Glutamatergic neuron (in vitro differentiated cells): ENCODE data around the gene PPP1R3D. TPM values are rescaled to one million over a fixed set of nuclear protein-coding genes. Genes with fewer than 3 reads are reported as not detected.
"Not testable (repeated sequence)": the region's sequence is repeated elsewhere in the genome, so short reads cannot be mapped to it uniquely, and the experiment has no call there.

Experiments
- DNase-seq: peaks from one replicate; pipeline ENCODE4 v3.0.0; 2022
- H3K27ac Mint-ChIP-seq: one replicate; pipeline ENCODE4 v1.8.0; 2020; ENCODE audit warnings: mild to moderate bottlenecking, mixed read lengths, inconsistent platforms; ENCODE audit not compliant: unreplicated experiment
- H3K27me3 Mint-ChIP-seq: one replicate; pipeline ENCODE4 v1.8.0; 2020; ENCODE audit warnings: mild to moderate bottlenecking, moderate library complexity, mixed read lengths, inconsistent platforms; ENCODE audit not compliant: unreplicated experiment
- H3K36me3 Mint-ChIP-seq: one replicate; pipeline ENCODE4 v1.8.0; 2020; ENCODE audit warnings: mild to moderate bottlenecking, mixed read lengths, inconsistent platforms; ENCODE audit not compliant: unreplicated experiment
- H3K4me1 Mint-ChIP-seq: one replicate; pipeline ENCODE4 v1.8.0; 2020; ENCODE audit warnings: mild to moderate bottlenecking, low read depth, mixed read lengths, inconsistent platforms; ENCODE audit not compliant: unreplicated experiment
- H3K4me3 Mint-ChIP-seq: one replicate; pipeline ENCODE4 v1.8.0; 2020; ENCODE audit warnings: mild to moderate bottlenecking, mixed read lengths, inconsistent platforms; ENCODE audit not compliant: unreplicated experiment
- H3K9me3 Mint-ChIP-seq: one replicate; pipeline ENCODE4 v1.8.0; 2020; ENCODE audit warnings: mild to moderate bottlenecking, moderate library complexity, mixed read lengths, inconsistent platforms; ENCODE audit not compliant: unreplicated experiment
- CTCF ChIP-seq: fragments of 200-600 bp; sonication (generic); IDR thresholded peaks from one replicate; pipeline ENCODE4 v1.5.0; 2021; ENCODE audit not compliant: partially characterized antibody, unreplicated experiment
- total RNA-seq: library from RNA; stranded (reverse); fragmentation: NEBNext Ultra II Directional; extraction: Animal tissue kit (Norgen Biotek cat#: 25700); gene quantifications from one replicate; pipeline ENCODE4 v1.2.1, GENCODE V29; 2021; ENCODE audit not compliant: unreplicated experiment

PPP1R3D gene
- total RNA-seq, 1 donor from 2014 or later, result 1.3 TPM

- Mint-ChIP-seq H3K36me3 (no peaks in the 10 kb centered on the region), H3K4me1 (no peaks in the 10 kb centered on the region), H3K4me3 (no peak overlapping the region), H3K9me3 (no peaks in the 10 kb centered on the region), H3K27me3 (peaks cover 5% of the 10 kb centered on the region), H3K27ac (no peak overlapping the region)
- TF ChIP-seq CTCF, result no peak
- DNase-seq, result no peak
Measured at GRCh38 chr20:59891581-59891980, 48.5 kb downstream of the PPP1R3D start.

- not testable (repeated sequence) for H3K36me3 Mint-ChIP-seq, H3K4me1 Mint-ChIP-seq
Measured at GRCh38 chr20:59890035-59890434, 50.1 kb downstream of the PPP1R3D start.

GRCh38 chr20:59888050-59888449, 52.1 kb downstream of the PPP1R3D start:
- Mint-ChIP-seq H3K27me3 (peaks cover 3% of the 10 kb centered on the region), H3K36me3 (no peaks in the 10 kb centered on the region), H3K27ac (no peak overlapping the region), H3K4me3 (no peak overlapping the region), H3K9me3 (no peaks in the 10 kb centered on the region), H3K4me1 (no peaks in the 10 kb centered on the region)
- no peak for TF ChIP-seq CTCF
- DNase-seq, result no peak

More at GRCh38 chr20:59890035-59890434, 50.1 kb downstream of the PPP1R3D start:
- not testable (repeated sequence) for H3K27me3 Mint-ChIP-seq, H3K9me3 Mint-ChIP-seq, DNase-seq, H3K27ac Mint-ChIP-seq, H3K4me3 Mint-ChIP-seq

Other genes starting within 250 kb of the PPP1R3D start
- 0.69 TPM for gene SYCP2, start 6.7 kb downstream of the PPP1R3D start, total RNA-seq
- 14.8 TPM for gene FAM217B, start 84 bp upstream of the PPP1R3D start, total RNA-seq
- gene CDH26, start 18.1 kb upstream of the PPP1R3D start, total RNA-seq, result 0.76 TPM